Activated gamma-delta T cell (primary cell): ENCODE data around the gene TAS2R8.
"Not testable (repeated sequence)": the region's sequence is repeated elsewhere in the genome, so short reads cannot be mapped to it uniquely, and the experiment has no call there.

Experiments
- DNase-seq: peaks from one replicate; lab custom pipeline; 2025; lab: John Stamatoyannopoulos, UW
- total RNA-seq, 2 donors: gene quantifications; one replicate each; lab custom pipeline; 2026; lab: John Stamatoyannopoulos, UW

Gene TAS2R8, protein sequence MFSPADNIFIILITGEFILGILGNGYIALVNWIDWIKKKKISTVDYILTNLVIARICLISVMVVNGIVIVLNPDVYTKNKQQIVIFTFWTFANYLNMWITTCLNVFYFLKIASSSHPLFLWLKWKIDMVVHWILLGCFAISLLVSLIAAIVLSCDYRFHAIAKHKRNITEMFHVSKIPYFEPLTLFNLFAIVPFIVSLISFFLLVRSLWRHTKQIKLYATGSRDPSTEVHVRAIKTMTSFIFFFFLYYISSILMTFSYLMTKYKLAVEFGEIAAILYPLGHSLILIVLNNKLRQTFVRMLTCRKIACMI
- total RNA-seq, result 0.05 to 0.17 reads per million in 2 donors

DNA sequence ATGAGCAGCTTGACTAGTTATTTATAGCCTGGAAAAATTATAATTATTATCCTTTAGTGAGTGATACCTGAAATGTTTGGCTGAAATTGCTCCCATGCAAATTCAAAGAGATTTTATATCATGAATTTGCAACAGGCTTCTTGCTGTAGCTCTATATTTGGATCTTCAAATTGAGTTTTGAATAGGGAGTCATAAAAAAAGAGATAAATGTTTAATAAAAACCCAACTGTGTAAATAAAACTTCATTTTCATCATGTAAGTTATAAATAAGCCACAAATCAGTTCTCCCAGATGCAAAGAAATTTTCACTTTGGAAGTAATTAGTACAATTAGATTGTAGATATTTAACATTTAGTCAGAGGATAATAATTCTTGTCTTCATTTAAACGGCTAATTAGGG is at the start of gene TAS2R8:
TSS of gene TAS2R8 (minus strand) at position 101 of the 400 bp plus-strand sequence. CDS start 306 bp downstream, outside the sequence.
- DNase-seq, result no peak

DNA sequence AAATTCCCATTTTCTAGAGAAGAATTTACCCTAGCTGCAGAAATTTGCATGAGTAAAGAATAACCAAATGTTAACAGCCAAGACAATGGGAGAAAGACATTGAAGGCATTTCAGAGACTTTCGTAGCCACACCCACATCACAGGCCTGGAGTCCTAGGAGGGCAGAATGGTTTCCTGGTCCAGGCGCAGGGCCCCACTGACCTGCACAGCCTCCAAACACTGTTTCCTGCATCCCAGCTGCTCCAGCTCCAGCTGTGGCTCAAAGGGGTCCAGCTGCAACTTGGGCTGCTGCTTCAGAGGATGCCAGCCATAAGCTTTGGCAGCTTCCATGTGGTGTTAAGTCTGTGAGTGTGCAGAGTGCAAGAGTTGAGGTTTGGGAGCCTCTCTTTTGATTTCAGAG is 48.7 kb upstream of the TAS2R8 start:
- DNase-seq, result no peak

DNA sequence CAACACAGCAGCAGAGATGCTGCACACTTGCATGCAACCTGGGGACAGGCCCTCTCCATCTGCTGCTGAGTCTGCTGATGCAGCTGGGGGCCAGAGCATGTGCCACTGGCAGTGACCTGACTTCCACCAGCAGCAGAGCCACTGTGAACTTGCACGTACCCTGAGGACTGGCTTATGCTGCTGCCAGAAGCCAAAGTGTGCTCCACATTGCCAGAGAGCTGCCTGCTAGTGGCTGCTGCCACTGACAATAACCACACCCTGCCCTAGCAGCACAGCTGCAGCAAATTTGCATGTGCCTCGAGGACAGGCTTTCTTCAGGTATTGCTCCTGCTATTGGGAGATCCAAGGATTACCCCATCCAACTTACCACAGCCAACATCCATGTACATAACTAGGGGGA is 46.7 kb upstream of the TAS2R8 start:
- no peak for DNase-seq

DNA sequence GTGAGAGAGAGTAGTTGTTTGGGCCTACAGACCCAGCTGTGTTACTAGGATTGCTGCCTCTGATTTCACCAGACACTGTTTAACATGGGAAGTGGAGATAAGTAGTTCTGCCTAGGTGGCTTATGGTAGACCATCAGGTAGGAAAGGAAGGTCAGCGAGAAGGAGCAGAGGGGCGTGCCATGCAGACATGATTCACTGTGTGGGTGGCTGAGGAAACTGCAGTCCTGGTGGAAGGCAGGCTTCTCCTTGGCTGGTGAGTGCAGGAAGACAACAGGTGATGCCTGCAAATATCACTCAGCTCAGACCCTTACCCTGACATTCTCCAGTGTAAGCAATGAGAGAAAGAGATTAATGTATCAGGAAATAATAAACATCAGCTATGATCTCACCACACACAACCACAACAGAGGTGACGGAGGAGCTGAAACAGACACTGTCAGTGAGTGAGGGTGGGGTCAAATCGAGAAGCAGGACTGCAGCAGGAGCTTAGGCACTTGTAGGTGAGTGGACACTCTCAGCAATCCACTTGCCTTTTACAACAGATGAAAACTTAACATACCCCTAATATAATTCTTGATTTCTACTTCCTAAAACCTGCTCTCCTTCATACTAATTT is 44.3 kb upstream of the TAS2R8 start:
- no peak for DNase-seq

DNA sequence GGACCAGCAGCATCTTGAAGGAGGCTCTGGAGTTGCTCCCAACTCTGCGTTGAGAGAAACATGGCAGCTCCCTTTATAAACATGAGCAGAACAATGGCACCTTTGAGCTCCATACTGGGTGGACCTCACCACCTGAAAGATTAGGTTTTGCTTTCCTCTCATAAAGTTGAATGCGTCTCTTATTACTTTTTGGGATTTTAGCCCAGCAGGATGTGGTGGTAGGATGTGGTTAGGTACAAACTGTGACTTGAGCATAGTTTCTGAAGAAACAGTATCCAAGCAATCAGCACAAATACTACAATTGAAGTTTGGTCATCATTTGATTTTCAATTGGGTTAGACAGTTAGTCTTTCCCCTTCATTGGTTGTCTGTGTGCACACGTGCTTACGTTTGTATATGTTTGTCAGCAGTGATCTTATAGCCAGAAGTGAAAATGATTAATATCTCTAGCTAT is 42.4 kb upstream of the TAS2R8 start, which contains the start of gene PRR4:
TSS of gene PRR4 (minus strand) at position 51 of the 454 bp plus-strand sequence. CDS start at position 13, 38 bp downstream.
- DNase-seq, result no peak

DNA sequence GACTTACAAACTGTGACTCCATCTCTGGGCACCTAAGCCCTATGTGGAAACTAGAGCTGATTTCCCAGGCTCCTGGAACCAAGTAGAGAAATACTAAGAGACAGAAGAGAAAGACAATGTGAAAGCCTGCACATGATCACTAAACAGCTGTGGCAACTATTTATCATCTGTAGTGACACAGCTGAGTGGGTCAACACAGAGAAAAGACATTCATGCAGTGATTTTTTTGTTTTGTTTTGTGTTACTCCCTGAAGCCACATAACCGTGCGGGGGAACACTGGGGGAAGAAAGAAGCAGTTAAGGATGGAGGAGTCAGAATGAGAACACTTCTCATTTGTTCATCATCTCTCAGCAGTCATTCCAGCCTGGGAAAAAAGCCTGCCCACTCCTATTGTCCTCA is 40.7 kb upstream of the TAS2R8 start:
- DNase-seq, result no peak

DNA sequence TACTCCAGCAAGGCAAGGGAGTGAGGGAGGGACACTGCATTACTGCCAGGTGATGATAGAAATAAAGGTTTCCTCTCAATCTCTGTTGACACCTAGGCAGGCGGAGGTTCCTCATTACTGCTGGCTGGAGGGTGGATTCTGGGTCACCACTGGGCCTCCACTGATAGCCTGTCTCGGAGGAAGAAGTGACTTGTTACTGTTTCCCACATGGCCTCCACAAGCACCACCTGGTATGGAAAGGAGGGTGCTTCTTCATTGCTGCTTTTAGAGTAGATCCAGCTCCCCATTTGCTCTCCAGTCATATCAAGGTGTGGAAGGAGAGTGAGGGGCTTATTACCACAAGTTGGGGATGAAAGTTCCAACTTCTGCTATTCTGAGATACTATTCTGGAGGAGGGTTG is 35.8 kb upstream of the TAS2R8 start:
- DNase-seq, result no peak

DNA sequence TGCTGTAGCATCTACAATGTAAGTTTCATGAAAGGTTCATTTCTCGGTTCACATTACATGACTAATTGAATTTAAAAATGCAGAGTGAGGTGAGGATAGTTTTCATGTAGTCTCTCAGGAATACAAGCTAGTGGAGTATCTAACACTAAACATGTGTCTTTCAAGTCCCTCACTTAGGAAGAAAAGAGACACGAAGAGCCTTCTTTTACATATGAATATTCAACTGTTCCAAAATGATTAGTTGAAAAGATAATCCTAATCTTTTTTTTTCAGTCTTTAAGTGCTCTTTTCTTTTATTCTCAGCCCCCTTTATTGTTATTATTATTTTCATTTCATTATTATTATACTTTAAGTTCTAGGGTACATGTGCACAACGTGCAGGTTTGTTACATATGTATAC is 31.4 kb upstream of the TAS2R8 start:
- DNase-seq, result no peak

DNA sequence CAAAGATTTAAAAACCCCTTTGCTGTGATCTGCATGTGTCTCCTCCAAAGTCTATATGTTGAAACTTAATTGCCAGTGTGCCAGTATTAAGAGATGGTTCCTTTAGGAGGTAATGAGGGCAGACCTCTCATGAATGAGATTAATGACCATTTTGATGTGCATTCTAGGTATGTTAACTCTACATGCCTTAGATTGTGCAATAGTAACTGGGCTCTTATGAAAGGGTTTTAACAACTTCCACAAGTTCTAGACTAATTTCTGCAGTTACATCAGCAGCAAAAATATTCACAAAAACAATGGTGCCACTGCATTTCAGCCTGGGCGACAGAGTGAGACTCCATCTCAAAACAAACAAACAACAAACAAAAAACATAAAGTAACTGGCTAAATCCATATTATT is 22.9 kb upstream of the TAS2R8 start:
- DNase-seq, result no peak

DNA sequence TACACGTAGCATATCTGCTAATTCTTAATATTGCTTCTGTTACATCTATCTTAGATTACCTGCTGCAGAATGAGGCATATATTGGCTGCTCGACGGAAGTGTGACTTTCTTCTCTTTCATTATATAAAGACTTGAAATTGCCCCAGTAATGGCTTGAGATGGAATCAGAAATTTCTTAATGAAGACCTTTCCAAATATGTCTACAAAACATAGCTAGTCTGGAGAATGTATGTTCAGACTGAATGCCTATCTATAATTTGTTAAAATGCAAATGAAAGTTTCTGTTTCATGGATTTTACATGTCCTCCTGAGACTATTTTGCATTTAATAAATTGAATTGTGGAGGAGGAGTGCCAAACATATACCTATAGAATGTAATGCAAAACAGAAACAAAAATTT is 19.2 kb upstream of the TAS2R8 start, which contains the start of gene TAS2R10:
TSS of gene TAS2R10 (minus strand) at position 101 of the 400 bp plus-strand sequence. CDS start at position 12, 89 bp downstream.
- DNase-seq, result no peak

DNA sequence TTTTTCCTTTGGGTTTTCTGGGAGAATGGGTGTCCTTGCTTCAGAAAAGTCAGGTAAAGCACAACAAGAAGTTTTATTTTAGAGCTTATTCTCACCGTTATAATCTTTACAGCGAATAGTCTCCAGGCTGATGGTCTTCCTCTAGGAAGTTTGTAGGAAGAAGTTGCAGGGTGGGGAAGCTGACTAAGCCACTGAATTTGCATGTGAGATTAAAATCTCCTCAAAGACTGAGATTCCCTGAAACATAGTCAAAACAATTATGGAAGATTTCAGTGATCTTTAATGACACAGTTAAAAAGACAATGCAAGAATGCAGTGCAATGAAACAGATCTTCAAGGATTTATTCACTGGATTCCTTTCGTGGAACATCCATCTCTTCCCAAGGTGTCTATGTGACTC is 17.9 kb upstream of the TAS2R8 start:
- no peak for DNase-seq

DNA sequence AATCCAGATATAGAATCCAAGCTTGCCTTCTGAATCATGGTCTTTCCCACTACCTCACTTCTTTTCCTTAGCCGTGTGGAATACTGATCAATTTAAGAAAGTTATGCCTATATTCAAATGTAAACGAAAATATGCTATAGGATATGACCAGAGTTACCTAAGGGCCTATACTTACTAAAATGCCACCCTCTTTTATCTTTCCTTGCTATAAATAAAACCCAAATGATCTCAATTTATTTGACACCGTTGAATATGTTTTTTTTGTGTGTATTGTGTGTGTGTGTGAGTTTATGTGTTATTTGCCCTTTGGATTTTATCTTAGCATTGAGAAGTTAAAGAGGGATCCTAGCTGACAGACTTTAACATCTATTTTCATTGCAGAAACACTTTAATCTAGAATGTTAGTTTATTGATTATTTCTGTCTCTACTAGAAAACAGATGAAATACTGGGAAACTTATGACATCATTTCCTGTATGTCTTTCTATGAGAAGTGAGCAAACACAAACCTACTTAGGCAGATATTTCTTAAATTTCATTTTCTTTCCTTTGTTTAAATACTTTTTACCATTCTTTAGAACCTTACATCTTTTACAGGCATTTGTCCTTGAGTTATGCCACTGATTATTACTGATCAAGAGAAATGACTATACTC is 4.9 kb upstream of the TAS2R8 start:
- no peak for DNase-seq

DNA sequence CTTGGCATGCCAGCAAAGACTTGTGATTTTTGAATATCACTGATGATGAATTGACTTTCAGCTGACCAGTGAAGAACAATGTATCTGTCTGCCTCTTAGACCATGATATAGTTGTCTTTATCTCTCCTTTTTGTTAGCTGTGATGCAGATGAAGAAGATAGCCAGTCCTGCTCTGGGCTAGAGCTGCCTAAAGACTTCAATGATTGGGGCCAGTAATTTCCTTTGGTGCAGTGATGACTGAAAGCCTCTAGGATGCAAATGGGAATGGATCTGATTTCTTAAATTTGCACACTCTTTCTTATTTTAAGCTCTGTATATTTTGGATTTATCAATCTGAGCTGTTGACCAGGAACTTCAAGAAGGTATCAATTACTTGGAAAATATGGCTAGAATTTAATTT is 3.0 kb upstream of the TAS2R8 start, which contains the start of gene TAS2R9:
TSS of gene TAS2R9 (minus strand) at position 101 of the 400 bp plus-strand sequence. CDS start at position 8, 93 bp downstream.
- no peak for DNase-seq

DNA sequence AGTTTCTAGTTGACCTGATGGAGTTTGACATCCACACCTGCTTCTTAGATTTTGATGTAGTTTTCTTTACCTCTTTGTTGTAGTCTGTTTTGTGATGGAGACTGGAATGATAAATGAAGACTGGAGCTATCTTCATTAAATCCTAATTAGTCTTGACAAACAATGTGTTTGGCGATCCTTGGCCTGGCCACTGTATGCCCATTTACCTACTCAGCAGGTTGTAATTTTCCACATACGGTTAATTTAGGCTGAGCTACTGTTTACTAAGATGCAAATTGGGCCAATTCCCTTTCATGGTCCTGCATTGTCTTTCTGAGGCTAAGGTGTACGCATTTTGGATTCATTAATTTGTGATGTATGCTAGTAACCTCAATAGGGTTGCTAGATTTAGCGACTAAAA is 4.5 kb downstream of the TAS2R8 start, which contains the start of gene TAS2R7:
TSS of gene TAS2R7 (minus strand) at position 41 of the 400 bp plus-strand sequence. CDS start 57 bp downstream, outside the sequence.
- no peak for DNase-seq

DNA sequence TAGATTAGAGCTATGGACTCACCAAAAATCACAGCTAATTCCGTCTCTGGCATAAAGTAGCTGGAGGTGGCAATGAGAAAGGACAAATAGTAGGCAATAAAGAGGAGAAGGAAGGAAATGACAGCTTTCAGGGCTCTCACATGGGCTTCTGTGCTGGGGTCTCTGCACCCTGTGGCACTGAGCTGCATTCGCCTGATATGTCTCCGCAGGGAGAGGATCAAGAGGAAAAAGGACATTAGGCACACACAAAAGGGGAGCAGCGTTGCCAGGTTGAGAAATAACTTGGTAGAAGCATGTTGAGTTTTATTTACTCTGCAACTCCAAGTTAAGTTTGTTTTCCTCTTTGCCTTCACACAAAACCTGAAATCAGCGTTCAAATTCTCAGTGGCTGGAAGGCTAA is 5.3 kb downstream of the TAS2R8 start:
- DNase-seq, result no peak

DNA sequence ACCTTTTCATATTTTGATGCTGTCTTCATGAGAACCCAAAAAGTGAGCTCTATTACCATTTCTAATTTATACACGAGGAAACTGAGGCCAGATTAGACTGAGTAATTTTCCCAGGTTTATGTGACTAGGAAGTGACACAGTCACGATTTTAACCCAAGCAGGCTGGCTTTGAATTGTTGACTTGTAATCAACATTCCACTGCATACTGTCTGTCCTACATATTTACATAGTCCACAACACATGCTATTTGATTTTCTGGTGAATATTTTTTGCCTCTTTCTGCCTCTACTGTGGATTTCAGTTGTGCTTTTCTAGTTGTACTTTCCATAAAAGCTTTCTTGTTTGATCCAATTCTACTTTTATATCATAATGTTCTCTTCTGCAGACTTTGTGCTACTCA is 12.9 kb downstream of the TAS2R8 start:
- DNase-seq, result no peak

DNA sequence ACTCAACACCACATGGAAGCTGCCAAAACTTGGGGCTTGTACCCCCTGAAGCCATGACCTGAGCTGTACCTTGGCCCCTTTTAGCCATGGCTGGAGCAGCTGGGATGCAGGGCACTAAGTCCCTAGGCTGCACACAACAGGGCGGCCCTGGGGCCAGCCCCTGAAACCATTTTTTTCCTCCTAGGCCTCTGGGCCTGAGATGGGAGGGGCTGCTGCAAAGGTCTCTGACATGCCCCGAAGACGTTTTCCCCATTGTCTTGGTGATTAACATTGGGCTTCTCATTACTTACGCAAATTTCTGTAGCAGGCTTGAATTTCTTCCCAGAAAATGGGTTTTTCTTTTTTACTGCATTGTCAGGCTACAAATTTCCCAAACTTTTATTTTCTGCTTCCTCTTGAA is 15.3 kb downstream of the TAS2R8 start:
- not testable (repeated sequence) for DNase-seq

DNA sequence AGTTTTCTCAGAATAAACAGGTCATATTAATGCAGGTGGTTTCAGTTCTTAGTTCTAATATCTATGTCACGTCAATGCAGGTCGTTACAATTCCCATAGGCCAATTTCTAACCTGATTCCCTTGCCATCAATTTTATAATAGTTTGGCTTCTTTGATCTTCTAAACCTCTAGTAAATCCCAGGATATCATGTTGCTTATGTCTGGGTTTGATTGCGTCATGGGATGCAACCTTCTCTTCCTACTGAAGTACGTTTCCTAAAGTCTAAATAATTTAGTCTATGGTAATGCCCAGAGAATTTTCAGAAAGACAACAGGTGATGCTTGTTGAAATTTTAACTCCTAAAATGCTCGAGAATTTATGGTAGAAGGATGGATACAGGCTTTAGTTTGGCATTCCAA is 23.8 kb downstream of the TAS2R8 start:
- DNase-seq, result no peak

DNA sequence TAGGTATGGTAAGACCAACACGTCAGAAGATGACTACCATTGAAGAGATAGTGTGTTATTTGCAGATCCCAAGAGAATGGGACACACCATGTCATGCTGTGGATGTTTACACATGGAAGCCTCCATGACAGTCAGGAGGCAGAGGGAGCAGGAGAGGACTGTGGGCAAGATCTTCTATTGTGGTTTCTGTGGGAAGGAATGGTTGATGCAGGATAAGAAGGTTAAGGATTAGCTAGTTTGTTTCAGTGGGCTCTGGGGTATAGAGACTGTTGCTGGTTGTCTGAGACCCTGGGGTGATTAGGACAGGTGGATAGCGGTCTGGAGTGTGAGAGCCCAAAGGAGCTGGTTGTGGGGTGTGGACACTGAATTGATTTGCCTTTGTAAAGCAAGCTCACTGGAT is 28.0 kb downstream of the TAS2R8 start:
- DNase-seq, result no peak

DNA sequence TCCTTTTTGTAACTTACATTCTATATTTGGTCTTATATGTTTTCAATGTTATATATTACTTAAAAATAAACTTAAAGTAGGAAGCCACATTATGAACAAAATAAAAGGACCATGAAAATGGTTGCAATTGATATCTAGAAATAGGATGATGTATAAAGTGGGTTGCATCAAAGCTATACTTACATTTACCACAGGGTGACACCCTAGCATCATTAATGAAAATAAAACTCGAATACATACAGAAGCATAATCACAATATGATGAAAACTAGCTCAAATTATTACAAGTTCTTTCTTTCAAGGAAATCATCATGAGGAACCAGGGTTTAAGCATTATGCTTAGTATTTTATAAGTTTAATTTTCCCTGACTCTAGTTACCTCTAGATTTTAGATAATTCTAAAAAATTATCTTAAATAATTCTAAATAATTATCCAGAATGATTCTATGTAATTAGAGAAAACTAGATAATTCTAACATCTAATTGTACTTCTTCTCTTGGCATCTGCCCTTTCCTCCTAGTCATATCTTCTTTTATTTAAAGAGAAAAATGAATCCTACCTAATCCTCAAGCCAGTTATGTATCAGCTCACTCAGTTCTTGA is 35.9 kb downstream of the TAS2R8 start:
- no peak for DNase-seq

DNA sequence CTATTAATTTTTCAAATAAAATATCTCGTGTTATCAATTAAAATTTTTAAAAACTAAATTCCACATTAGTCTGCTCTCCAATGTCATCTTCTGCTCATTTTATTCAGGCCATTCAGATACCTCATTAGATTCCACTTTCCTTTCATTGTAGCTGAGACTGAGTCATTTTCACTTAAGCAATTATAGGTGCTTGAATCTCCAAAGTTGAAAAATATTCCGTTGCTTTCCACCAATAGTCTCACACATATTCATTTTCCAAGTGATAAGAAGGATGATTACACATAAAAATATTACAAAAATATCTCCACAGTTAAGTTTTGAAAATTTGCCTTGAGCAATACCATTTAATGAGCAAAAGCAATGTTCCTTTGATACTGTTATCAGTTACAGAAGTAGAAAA is 47.4 kb downstream of the TAS2R8 start:
- DNase-seq, result no peak

DNA sequence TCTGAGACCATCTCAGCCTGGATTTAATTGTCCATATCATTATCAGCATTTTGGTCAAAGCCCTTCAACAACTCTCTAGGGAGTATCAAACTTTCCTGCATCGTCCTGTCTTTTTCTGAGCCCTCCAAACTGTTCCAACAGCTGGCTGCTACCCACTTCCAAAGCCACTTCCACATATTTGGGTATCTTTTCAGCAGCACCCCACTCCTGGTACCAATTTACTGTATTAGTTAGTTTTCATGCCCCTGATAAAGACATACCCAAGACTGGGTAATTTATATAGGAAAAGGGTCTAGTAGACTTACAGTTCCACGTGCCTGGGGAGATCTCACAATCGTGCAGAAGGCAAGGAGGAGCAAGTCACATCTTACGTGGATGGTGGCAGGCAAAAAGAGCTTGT is 50.9 kb downstream of the TAS2R8 start:
- no peak for DNase-seq
